NCI-H2029 treated with DMSO at 0.1 percent for 48 hours (cell line): ENCODE data around the gene GRIP1.

Source experiments
- DNase-seq: peaks from one replicate; lab custom pipeline; 2025; lab: John Stamatoyannopoulos, UW

GRIP1 gene

DNA sequence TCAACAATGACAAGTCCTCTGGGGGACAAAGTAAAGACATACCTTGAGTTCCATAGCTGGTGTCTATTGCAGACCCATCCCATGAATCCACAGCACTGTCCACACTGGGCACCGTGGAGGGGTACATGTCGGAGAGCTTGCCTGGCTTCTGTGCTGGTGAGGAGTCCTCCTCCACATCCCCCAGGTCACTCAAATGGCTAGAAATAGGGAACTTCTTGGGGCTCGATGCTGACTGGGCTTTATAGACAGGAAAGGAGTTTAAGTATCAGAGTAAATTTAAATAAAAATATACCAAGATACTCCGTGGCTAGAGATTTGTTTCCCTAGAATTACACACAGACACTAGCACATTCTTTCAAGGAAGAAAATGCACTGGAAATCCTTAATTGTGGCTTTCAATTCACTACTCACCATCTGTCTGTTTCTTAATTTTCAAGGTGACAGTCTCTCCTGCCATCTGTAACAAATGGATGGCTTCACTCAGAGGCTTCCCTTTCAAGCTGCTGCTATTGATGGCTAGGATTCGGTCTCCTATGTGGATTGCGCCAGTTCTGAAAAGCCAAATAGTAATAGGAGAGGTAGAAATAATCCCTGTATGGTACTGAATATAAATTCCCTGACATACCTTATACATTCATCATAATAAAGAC lies 286.5 kb downstream of the GRIP1 start:
- DNase-seq, result no peak

DNA sequence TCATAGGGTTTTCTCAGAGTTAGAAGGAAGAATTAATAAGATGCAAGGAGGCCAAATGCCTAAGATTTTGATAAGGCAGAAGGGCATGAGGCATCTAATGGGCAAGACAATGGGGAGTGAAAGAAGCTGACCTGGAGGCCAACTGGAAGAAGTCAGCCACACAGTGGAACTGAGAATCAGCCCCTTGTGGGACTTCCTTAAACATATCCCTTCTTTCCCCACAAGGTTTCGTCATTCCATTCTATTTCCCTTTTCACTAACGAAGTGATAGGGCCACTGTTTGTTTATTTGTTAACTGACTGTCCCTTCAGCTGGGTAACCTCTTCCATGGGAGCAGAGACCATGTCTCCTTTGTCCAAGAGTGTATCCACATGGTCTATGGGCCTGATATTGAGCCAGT lies 290.4 kb downstream of the GRIP1 start:
- DNase-seq, result no peak

DNA sequence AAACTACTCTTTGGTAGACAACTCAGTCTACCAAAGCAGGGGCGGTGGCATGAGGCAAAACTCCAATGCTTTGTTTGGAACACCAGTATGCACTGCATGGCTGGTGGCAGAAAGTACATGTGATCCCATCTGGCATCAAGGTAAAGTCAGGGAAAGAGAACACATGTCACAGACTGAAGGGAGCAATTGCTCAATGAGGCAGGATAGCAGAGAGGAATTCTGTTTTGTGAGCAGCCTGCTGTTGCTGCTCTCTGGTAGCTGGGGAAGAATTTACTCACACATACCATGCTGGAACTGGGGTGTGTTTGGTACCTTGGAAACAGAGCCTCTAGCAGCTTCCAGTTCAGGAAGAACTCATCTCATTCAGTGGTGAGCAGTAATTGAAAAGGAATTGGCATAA lies 291.8 kb downstream of the GRIP1 start:
- no peak for DNase-seq

DNA sequence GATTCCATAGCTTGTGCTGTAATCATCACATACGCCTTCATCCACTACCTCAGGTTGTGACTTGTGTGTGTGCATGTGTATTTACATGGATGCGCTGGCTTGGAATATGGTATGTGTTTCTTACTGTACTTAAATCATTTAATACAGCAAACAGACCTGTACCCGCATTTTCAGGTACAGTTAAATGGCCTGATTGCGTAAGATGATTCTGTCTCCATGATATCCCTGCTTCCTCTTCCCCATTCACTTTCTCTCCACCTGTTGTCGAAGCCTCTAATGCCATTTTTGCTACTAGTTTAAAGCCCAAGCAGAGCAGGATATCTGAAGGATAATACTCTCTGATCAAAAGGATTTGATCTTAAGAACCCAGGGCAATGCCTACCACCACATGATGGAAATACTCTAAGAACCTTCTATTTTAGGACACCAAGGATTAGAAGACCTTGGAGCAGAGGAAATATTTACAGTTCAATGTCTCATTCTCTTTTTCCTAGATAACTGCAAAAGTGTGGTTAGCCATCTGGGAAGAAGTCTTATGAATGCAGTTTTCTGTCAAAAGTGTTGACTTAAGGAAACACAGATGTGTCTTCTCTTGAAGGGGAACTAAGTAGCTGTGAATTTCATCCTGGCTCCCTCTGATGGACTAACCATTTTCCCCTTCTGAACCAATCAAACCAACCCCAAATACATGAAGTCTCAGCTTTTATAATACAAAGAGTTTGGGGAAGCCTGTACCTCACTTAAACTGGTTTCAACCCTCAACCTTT lies 297.9 kb downstream of the GRIP1 start:
- DNase-seq, result no peak

DNA sequence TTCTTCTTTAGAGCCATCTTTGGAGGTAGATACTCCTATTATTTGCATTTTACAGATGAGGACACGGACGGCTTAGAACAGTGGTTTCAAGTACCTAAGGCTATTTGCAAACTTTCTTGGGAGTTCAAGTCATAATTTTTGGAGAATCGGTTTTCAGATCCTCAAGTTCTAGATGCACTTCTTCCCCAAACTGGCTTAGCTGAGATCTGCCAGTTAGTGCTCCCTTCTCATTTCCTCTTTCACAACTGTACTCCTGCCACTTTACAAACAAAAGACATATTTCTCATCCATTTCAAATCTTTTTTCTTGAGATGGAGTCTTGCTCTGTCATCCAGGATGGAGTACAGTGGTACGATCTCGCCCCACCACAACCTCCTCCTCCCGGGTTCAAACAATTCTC lies 299.3 kb downstream of the GRIP1 start:
- no peak for DNase-seq

DNA sequence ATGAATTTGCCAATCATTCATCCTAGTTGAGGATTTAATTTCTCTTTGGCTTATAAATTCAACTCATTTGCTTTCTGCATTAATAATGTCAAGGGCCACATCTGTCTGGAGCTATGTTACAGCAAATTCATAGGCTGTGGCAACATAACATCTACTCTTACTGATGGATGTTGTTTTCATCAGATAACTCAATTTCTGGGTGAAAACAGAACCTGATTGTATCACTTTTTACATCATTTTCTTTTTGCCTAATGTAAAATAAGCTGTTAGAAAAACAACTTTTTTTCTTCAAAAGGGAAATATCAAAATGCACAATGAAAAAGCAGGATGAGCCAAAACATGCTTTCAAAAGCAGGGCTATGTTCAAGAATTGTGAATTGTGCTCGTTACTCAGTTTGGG lies 303.3 kb downstream of the GRIP1 start:
- DNase-seq, result no peak

DNA sequence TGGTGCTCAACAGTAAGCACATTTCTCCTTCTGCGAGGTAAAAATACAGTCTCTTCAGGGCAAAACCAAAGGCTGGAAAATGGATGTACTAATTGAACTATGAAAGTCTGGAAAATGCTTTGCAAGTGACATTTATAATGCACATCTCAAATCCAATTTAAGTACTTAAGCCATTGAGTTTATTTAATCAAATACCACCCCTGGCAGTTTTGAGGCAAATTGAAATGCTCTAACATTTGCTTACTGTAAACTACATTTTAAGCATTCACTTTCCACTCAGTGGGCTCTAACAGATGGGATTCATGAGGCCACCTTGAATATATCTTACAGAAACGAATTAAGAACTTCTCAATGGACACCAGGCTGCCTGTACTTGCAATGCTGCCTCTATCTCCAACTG lies 306.9 kb downstream of the GRIP1 start:
- DNase-seq, result no peak

DNA sequence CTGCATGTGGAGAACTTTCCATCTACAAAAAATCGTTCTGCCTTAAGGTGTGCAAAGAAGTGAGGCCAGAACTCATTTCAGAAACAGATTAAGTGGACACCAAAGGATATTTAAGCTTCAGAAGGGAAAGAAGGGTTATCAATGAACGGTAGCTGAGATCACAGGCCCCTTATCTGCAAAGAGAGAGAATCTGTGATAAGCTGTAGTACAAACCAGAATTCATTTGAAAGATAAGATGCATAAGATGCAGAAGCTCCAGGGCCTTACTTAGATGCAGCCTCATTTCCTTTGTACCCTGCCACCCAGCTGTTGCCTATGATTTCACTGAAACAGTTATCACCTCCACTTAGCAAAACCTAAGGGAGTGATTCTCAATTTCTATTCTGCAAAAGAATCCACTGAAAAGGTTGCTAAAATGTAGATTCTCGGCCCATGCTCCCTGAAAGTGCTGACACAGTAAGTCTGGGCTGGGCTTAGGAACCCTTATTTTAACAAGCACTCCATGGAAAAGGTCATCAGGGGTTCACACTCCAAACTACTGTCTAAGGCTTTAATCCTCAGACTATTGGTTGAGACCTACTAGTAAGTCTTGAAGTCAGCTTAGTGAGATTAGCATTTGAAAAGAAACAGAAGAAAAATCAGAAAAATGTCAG lies 311.7 kb downstream of the GRIP1 start:
- DNase-seq, result no peak

DNA sequence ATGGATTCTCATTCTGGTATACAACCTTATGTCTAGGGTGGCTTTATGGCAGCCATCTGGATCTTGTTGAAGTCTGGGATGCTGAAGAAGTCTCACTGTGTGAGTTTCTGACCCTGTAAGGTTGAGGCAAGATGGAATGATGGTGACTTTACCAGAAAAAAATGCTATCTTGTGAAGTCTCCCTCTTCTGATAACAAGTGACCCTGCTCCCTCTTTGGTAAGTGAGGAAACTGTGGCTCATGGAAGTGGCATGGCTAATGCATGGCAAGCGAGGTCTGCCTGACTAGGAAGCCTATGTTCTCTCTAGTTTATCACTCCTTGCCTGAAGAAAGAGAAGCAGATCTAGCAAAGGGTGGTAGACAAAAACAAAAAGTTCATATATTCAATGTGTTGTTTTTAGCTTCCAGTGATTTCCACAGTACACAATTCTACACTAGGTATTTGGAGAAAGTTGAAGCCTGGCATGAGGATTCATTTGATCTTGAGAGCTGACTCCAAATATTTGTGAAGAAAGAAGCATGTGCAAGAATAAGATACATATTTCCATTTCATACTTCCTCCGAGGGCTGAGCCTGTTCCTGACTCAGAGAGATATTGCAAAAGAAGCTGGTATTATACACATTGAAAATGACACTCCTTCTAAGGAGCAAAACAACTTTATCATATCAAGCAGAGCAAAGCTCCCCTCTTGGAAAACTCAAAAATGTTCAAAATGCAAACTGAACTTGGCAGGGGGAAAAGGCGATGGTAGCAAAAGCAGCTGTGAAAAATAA lies 313.0 kb downstream of the GRIP1 start:
- DNase-seq, result no peak

DNA sequence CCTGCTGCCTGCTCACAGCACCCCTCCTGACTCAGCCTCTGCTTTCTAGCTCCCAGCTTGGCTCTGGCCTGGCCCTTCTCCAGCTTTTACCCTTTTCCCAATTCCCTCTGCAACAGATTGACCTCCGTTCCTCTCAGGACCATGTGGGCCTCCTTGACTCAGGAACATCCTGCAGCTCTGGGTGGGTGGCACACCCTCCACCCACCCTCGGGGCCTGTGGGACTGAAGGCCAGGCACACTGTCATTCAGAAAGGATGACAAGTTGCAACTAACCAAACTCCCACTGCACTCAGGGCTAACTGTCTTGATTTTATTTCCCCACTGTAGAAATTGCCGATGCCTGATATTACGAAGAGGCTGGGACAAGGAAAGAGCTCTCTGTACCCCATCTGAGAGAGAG lies 317.2 kb downstream of the GRIP1 start:
- no peak for DNase-seq

DNA sequence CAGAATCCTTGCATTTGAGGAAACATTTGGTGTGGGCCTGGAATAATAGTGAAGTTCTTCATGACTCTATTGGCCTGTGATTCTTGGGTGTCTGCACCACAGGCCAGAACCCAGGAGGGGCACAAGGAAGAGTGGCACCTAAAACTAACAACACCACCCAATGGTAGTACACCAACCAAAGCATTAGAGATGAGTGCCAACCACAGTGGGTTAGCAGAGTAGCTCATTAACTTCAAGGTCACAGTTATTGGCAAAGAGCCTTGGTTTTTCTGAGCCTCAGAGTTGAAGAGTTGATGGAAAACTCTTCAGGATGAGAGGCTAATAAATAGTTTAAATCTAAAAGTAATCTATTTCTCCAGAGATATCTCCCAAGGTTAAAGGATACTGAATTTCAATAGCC lies 319.6 kb downstream of the GRIP1 start:
- no peak for DNase-seq

DNA sequence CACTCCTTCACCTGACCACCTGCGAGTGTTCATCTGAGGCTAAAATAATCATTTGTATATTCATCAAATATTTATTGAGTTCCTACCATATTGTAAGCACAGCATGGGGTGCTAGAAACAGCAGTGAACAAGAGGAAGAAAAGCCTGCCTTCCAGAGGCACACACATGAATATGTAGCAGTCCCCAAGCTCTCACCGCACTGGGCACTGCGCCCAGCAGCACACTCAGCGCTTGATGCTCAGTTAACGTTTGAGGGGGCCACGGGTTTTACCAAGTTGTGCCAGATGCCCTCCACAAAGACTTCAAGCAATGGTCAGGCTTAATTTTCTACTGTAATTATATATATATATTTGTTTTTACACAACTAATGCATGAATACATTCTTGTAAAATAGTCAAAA lies 324.6 kb downstream of the GRIP1 start:
- no peak for DNase-seq

DNA sequence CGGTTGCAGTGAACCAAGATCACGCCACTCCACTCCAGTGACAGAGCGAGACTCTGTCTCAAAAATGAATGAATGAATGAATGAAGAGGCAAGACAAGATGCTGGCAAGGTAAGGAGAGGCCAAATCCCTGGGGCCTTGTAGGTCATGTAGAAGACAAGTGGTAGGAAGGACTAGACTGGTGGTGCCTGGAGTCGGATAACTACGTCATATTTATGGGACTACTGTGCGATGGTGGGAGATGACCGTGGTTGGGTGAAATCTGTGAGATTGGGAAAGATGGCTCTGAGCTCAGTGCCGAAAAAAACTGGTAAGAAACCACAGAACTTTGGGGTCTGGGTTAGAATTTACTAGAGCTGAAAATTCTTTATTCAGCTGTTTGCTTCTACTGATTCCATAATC lies 326.0 kb downstream of the GRIP1 start:
- DNase-seq, result no peak

DNA sequence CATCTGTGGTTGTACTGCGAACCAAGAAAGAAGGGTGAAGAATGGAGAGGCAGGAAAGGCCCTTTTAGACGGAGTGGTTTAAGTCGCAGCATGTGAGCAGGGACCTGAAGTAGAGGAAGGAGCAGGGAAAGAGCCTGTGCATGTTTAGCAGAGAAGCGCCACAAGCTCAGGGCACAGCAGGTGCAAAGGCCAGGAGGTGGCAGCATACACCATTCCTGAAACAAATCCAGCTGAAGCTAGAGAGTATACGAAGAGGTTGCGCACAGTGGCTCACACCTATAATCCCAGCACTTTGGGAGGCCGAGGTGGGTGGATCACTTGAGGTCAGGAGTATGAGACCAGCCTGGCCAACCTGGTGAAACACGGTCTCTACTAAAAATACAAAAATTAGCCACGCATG lies 326.7 kb downstream of the GRIP1 start:
- no peak for DNase-seq

DNA sequence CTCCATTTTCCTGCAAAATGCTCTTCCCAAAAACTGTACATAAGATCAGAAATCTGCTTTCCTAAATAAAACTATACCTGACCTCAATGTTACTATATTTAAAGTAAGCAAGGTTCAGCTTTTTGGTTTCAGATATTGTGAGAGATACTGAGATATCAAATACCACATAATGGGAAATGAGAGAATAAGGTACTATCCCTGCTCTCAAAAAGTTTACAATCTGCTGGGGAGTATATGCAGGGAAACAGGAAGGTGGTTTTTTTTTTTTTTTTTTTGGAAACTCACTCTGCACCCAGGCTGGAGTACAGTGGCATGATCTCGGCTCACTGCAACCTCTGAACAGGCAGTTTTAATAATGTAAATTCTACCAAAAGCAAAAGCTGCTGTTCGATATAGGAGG lies 327.6 kb downstream of the GRIP1 start:
- DNase-seq, result no peak

DNA sequence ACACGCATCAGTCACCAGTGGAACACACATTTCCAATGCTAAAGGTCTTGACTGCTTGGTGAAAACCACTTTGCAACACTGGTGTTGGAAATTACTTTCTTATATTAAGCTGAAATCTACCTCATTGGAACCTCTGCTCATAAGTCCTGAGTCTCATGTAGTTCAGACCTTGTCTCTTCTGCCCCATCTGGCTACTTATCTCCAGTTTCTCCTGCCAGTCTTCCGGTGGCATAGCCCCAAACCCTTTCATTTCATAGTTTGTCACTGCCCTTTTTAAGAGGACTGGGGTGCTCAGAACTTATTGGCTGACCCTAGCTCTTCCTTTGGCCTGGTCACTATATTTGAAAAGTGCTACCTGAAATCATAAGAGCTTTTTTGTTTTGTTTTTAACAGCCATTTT lies 332.9 kb downstream of the GRIP1 start:
- no peak for DNase-seq

DNA sequence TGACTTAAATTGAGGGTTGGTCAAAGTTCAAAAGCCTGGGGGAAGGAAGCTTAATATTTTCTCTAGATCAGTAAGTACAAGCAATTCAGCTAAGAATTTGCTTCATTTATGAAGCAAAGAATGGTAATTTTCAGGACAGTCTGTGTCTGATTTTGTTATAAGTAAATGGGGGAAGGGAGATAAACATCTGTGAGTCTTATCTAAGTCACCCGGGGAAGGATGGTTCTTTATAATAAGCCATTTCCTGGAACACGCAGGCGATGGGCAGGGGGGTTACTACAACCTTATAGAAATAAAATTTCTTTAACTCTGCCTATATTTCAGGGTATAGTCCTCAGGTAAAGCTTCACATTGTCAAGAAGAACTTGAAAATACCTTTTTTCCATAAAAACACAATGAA lies 333.7 kb downstream of the GRIP1 start:
- DNase-seq, result no peak

DNA sequence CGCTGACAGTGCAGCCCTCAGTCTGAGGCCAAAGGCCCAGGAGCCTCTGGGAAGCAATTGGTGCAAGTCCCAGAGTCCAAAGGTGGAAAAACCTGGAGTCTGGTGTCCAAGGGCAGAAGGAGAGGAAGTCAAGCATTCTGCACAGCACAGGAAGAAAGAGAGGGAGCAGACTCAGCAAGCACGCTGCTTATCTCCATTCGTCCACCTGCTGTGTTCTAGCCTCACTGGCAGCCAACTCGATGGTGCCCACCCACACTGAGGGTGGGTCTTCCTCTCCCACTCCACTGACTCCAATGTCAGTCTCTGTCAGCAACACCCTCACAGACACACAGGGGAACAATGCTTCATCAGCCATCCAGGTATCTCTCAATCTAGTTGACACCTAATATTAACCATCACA lies 337.8 kb downstream of the GRIP1 start:
- DNase-seq, result no peak

DNA sequence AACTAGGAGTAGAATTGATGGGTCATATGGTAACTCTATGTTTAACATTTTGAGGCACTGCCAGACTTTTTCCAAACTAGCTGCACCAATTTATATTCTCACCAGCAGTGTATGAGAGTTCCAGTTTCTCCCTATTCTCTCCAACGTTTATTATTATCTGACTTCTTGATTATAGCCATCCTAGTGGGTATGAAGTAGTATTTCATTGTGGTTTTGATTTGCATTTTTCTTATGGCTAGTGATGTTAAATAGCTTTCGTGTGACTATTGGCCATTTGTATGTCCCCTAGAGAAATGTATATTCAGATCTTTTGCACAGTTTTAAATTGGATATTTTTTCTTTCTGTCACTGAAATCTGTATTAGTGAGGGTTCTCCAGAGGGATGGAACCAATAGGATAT lies 338.7 kb downstream of the GRIP1 start:
- no peak for DNase-seq

DNA sequence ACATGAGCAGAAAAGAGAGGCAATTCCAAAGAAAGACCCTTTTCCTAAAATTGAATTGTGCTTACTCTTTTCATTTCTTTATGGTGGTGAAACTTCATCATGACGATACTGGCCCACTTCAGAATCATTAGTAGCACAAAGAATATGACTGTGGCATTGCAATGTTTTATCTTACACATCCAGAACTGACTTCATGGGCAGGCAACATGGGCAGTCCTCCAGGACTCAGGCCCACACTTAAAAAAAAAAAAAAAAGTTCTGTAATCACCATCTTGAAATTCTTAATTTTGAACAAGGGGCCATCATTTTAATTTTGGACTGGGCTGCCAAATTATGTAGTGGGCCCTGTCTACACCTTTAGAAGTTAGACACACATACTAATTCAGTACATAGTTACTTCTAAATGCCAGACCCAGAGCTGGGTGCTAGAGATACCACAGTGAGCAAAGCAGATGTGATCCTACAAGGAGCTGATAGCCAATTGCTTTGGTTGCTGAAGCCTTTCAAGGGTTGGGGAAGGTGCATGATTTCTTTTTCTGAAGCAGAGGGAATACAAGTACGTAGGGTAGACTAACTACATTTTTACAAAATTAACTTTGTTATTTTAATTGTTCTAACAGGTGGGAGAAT lies 341.4 kb downstream of the GRIP1 start:
- DNase-seq, result no peak

DNA sequence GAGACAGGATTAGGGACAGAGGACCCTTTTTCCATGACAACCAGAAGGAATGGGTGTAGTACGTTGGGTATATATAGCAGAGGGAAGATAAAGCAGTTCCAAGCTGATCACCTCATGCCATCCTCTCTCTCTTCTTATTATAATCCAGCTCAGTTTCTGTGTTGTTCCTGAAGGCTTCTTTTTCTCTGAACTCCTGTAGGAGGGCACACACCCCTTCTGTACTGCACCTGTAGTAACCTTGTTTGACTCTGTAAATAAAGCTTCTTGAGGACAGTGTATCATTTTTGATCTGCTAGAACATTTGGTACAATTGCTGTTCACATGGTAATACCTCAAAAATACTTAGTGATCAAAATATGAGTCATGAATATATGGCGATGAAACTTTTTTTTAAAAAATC lies 343.1 kb downstream of the GRIP1 start:
- DNase-seq, result no peak

DNA sequence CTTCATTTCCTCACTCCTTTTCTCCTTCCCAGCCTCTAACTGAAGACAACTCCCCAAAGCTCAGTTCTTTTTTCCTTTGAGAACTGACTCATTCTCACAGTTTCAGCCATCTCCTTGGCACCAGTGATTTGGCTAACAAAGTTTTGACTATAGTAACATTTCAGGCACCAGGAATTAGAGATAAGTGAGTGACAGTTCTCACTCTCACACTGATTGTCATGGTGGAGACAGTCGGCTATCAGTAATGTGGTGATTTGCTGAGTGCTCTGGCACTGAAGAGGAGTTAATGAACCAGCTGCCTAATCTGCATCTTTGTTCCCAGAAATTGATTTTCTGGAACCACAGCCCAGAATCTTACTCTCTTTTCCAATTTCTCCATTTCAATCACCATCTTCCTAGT lies 347.1 kb downstream of the GRIP1 start:
- DNase-seq, result no peak
